IMR-90 (cell line): ENCODE measurements around the gene MED4. TPM values are rescaled to one million over a fixed set of nuclear protein-coding genes. Genes with fewer than 3 reads are reported as not detected.

Experiments
- ATAC-seq: fragments of 200-7000 bp; cut with Tn5 transposase; 2 replicates; pipeline ENCODE4 v1.9.1; 2020; ENCODE audit warnings: low read depth, mild to moderate bottlenecking, moderate library complexity
- BruUV-seq: library from RNA; stranded (reverse); fragments of 400-500 nt; replicated peaks from 2 replicates; lab custom pipeline; 2021; lab: Mats Ljungman, UMichigan
- CTCF ChIA-PET: fragments of 300-600 bp; formaldehyde crosslinking; extraction: SDS; loops from one replicate; lab custom pipeline; 2021; ENCODE audit warnings: antibody characterized with exemption; lab: Yijun Ruan, JAX
- POLR2A ChIA-PET: fragments of 300-600 bp; sonication (Branson Sonifier 250); formaldehyde crosslinking; loops from one replicate; lab custom pipeline; 2022; ENCODE audit warnings: antibody characterized with exemption; ENCODE audit not compliant: unreplicated experiment; lab: Charles Lee
- DNase-seq: peaks from one replicate; pipeline ENCODE4 v3.0.0; 2013
- H2AFZ ChIP-seq: replicated peaks from 2 replicates; pipeline ENCODE3; 2013; ENCODE audit warnings: low read length, mild to moderate bottlenecking; ENCODE audit not compliant: poor library complexity
- H2AK5ac ChIP-seq: 2 replicates; pipeline ENCODE4 v1.6.1; 2013; ENCODE audit warnings: low read depth, low read length, inconsistent platforms
- H2AK9ac ChIP-seq: replicated peaks from 2 replicates; pipeline ENCODE3; 2013; ENCODE audit warnings: mild to moderate bottlenecking, low read depth, low read length, moderate library complexity; ENCODE audit not compliant: poor library complexity
- H2BK120ac ChIP-seq: 2 replicates; pipeline ENCODE4 v1.6.1; 2013; ENCODE audit warnings: low read depth, low read length, inconsistent platforms
- H2BK15ac ChIP-seq: 3 replicates; pipeline ENCODE4 v1.6.1; 2013; ENCODE audit warnings: low read depth, low read length, inconsistent platforms
- H2BK20ac ChIP-seq: 2 replicates; pipeline ENCODE4 v1.6.1; 2013; ENCODE audit warnings: low read depth, mild to moderate bottlenecking, inconsistent platforms, low read length, moderate library complexity
- H2BK5ac ChIP-seq: 2 replicates; pipeline ENCODE4 v1.6.1; 2013; ENCODE audit warnings: mild to moderate bottlenecking, low read depth, low read length, inconsistent platforms; ENCODE audit not compliant: poor library complexity, severe bottlenecking
- H3K14ac ChIP-seq: replicated peaks from 2 replicates; pipeline ENCODE4 v1.6.1; 2013; ENCODE audit warnings: low read depth, low read length, inconsistent platforms
- H3K18ac ChIP-seq: 2 replicates; pipeline ENCODE4 v1.6.1; 2013; ENCODE audit warnings: low read depth, low read length, control low read depth
- H3K23ac ChIP-seq: 2 replicates; pipeline ENCODE4 v1.6.1; 2013; ENCODE audit warnings: low read depth, low read length, inconsistent platforms
- H3K27ac ChIP-seq: 2 replicates; pipeline ENCODE4 v1.5.1; 2013; ENCODE audit warnings: mild to moderate bottlenecking, control low read depth, low read length; ENCODE audit not compliant: insufficient read depth
- H3K27me3 ChIP-seq: 2 replicates; pipeline ENCODE4 v1.6.1; 2013; ENCODE audit warnings: low read length; ENCODE audit not compliant: control insufficient read depth, insufficient read depth
- H3K36me3 ChIP-seq: 2 replicates; pipeline ENCODE4 v1.6.1; 2013; ENCODE audit warnings: low read length, mixed read lengths; ENCODE audit not compliant: control insufficient read depth, insufficient read depth
- H3K4ac ChIP-seq: 2 replicates; pipeline ENCODE4 v1.6.1; 2013; ENCODE audit warnings: low read depth, low read length, inconsistent platforms
- H3K4me1 ChIP-seq: 2 replicates; pipeline ENCODE4 v1.6.1; 2013; ENCODE audit warnings: low read length, mixed read lengths; ENCODE audit not compliant: control insufficient read depth, insufficient read depth
- H3K4me2 ChIP-seq: 2 replicates; pipeline ENCODE4 v1.6.1; 2013; ENCODE audit warnings: low read depth, mild to moderate bottlenecking, control low read depth, low read length, moderate library complexity
- H3K4me3 ChIP-seq: 2 replicates; pipeline ENCODE4 v1.5.1; 2013; ENCODE audit warnings: low read depth, mild to moderate bottlenecking, control low read depth, low read length, moderate library complexity; ENCODE audit not compliant: insufficient read depth
- H3K56ac ChIP-seq: 2 replicates; pipeline ENCODE4 v1.6.1; 2013; ENCODE audit warnings: low read length, inconsistent platforms; ENCODE audit not compliant: insufficient read depth; ENCODE audit errors: extremely low read depth
- H3K79me1 ChIP-seq, 2 experiments: 2 replicates each; pipeline ENCODE4 v1.6.1; 2013; ENCODE audit warnings: low read length in 2 of 2, inconsistent platforms in 1 of 2, low read depth in 1 of 2
- H3K9ac ChIP-seq: 2 replicates; pipeline ENCODE4 v1.6.1; 2013; ENCODE audit warnings: low read depth, low read length, control low read depth
- H3K9me1 ChIP-seq: 2 replicates; pipeline ENCODE4 v1.6.1; 2013; ENCODE audit warnings: low read length, inconsistent platforms; ENCODE audit not compliant: insufficient read depth
- H3K9me3 ChIP-seq: 2 replicates; pipeline ENCODE4 v1.6.1; 2013; ENCODE audit warnings: low read length; ENCODE audit not compliant: control insufficient read depth, insufficient read depth
- H4K20me1 ChIP-seq: 2 replicates; pipeline ENCODE4 v1.6.1; 2013; ENCODE audit warnings: low read length, inconsistent platforms; ENCODE audit not compliant: insufficient read depth
- H4K5ac ChIP-seq: 2 replicates; pipeline ENCODE4 v1.6.1; 2013; ENCODE audit warnings: mild to moderate bottlenecking, low read depth, low read length, control low read depth
- H4K8ac ChIP-seq, 2 experiments: 2 replicates each; pipeline ENCODE4 v1.6.1; 2013; ENCODE audit warnings: low read depth in 2 of 2, low read length in 2 of 2, control low read depth in 1 of 2, inconsistent platforms in 1 of 2
- H4K91ac ChIP-seq: 2 replicates; pipeline ENCODE4 v1.6.1; 2013; ENCODE audit warnings: low read depth, low read length, inconsistent platforms; ENCODE audit not compliant: insufficient read depth
- BHLHE40 ChIP-seq: fragments of 150-350 bp; IDR thresholded peaks from 2 replicates; pipeline ENCODE4 v1.6.1; 2016; ENCODE audit warnings: mild to moderate bottlenecking, low read depth, low read length
- CEBPB ChIP-seq: IDR thresholded peaks from 2 replicates; pipeline ENCODE4 v1.6.1; 2012; ENCODE audit warnings: low read depth, low read length, improper control_type of control experiment
- CHD1 ChIP-seq: IDR thresholded peaks from 2 replicates; pipeline ENCODE4 v1.6.1; 2012; ENCODE audit warnings: low read depth, low read length, improper control_type of control experiment
- ELK1 ChIP-seq: fragments of 150-350 bp; IDR thresholded peaks from 2 replicates; pipeline ENCODE4 v1.6.1; 2016; ENCODE audit warnings: low read depth, mild to moderate bottlenecking, low read length, moderate library complexity, borderline replicate concordance
- FOS ChIP-seq: fragments of 150-350 bp; IDR thresholded peaks from 2 replicates; pipeline ENCODE4 v1.6.1; 2016; ENCODE audit warnings: low read depth, low read length
- MAFK ChIP-seq: IDR thresholded peaks from 2 replicates; pipeline ENCODE4 v1.6.1; 2012; ENCODE audit warnings: low read depth, low read length, improper control_type of control experiment
- MXI1 ChIP-seq: IDR thresholded peaks from 2 replicates; pipeline ENCODE4 v1.6.1; 2012; ENCODE audit warnings: low read depth, mild to moderate bottlenecking, low read length, moderate library complexity, borderline replicate concordance
- NFE2L2 ChIP-seq: fragments of 150-350 bp; IDR thresholded peaks from 2 replicates; pipeline ENCODE4 v1.6.1; 2016; ENCODE audit warnings: low read depth, mild to moderate bottlenecking, low read length
- POLR2A ChIP-seq: IDR thresholded peaks from 2 replicates; pipeline ENCODE4 v1.6.1; 2012; ENCODE audit warnings: mild to moderate bottlenecking, low read depth, low read length
- RFX5 ChIP-seq: IDR thresholded peaks from 2 replicates; pipeline ENCODE4 v1.8.0; 2012; ENCODE audit warnings: low read depth, mild to moderate bottlenecking, low read length, moderate library complexity
- SMC3 ChIP-seq: fragments of 150-350 bp; IDR thresholded peaks from 2 replicates; pipeline ENCODE4 v1.6.1; 2016; ENCODE audit warnings: low read depth, mild to moderate bottlenecking, antibody characterized with exemption, low read length, moderate library complexity
- WGBS, 2 experiments: methylation state at CpG; one replicate each; pipeline versions ENCODE4 v1.1.5 to v1.1.7; 2013; ENCODE audit warnings: missing lambda C conversion rate in 2 of 2; ENCODE audit not compliant: insufficient read length in 1 of 2; ENCODE audit errors: extremely low coverage in 2 of 2; 5-methylcytosine and 5-hydroxymethylcytosine counted together
- dilution Hi-C: fragments of 300-500 bp; cut with HindIII; formaldehyde crosslinking; loops from one replicate; pipeline ENCODE4 v1.14.3; 2018; ENCODE audit warnings: low sequenced_read_pairs; ENCODE audit not compliant: unreplicated experiment
- in situ Hi-C: fragments of 300-500 bp; cut with MboI; formaldehyde crosslinking; loops from 3 replicates; pipeline ENCODE4 v1.14.3; 2019; ENCODE audit warnings: low sequenced_read_pairs, inconsistent platforms, mixed read lengths
- intact Hi-C: fragments of 100-400 bp; cut with micrococcal nuclease; formaldehyde crosslinking; loops from 2 replicates; pipeline ENCODE4 v1.10.0; 2022
- polyA plus RNA-seq, 3 experiments: library from polyadenylated mRNA; depleted of rRNA; stranded (reverse); fragments of >200 nt; gene quantifications; 2 replicates each; pipeline ENCODE4 v1.2.3, GENCODE V29; 2012; ENCODE audit warnings: low replicate concordance in 1 of 3
- total RNA-seq: library from RNA; depleted of rRNA; stranded (reverse); fragments of >200 nt; gene quantifications from 2 replicates; pipeline ENCODE4 v1.2.3, GENCODE V29; 2012
- TF ChIP-seq, protein P1 (sequence below): fragments of 150-350 bp; IDR thresholded peaks from 2 replicates; pipeline ENCODE4 v1.6.1; 2017; ENCODE audit warnings: mild to moderate bottlenecking, antibody characterized with exemption, low read length, low read depth
- TF ChIP-seq, protein P2 (sequence below): conservative IDR thresholded peaks from 2 replicates; pipeline ENCODE4 v1.5.1; 2012; ENCODE audit warnings: mild to moderate bottlenecking, low read depth, low read length, improper control_type of control experiment

The MED4 gene
- total and polyA plus RNA-seq, 2 of the 4 experiments (the other 2 are of a cell fraction) = 25.3 to 40.5 TPM

GRCh38 chr13:48054601-48055000 is 40.3 kb downstream of the MED4 start:
- Histone ChIP-seq H2BK20ac (no peak overlapping the region), H2AK9ac (no peak overlapping the region), H3K36me3 (peaks cover 11% of the 10 kb centered on the region), H2BK5ac (no peak overlapping the region), H3K4me2 (no peak overlapping the region), H3K4me1 (no peaks in the 10 kb centered on the region), H2BK15ac (no peak overlapping the region), H3K18ac (no peak overlapping the region), H3K9me1 (no peaks in the 10 kb centered on the region; the same call in 1 of the 2 replicates), H4K8ac (no peak overlapping the region), H3K9me3 (no peaks in the 10 kb centered on the region), H3K56ac (no peak overlapping the region), H3K27me3 (no peaks in the 10 kb centered on the region), H4K91ac (no peak overlapping the region), H4K5ac (no peak overlapping the region), H3K4me3 (no peak overlapping the region), H4K20me1 (no peaks in the 10 kb centered on the region), H2AK5ac (no peak overlapping the region), H3K14ac (no peak overlapping the region), H3K23ac (no peak overlapping the region), H3K9ac (no peak overlapping the region), H3K4ac (no peak overlapping the region), H3K79me1 (0 out of 4 replicates have a peak, but pooled peaks cover 0 to 2% of the 10 kb centered on the region in 2 experiments), H2AFZ (no peak overlapping the region), H3K27ac (no peak overlapping the region), H2BK120ac (no peak overlapping the region)
- intact Hi-C loops = no loop called here
- ATAC-seq (no peak), DNase-seq (no peak)
- ChIA-PET CTCF (no interaction called here), POLR2A (no interaction called here)
- dilution Hi-C loops = no loop called here
- TF ChIP-seq, protein P1, sequence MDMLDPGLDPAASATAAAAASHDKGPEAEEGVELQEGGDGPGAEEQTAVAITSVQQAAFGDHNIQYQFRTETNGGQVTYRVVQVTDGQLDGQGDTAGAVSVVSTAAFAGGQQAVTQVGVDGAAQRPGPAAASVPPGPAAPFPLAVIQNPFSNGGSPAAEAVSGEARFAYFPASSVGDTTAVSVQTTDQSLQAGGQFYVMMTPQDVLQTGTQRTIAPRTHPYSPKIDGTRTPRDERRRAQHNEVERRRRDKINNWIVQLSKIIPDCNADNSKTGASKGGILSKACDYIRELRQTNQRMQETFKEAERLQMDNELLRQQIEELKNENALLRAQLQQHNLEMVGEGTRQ = no peak
- TF ChIP-seq MXI1 = no peak
- no peak for TF ChIP-seq CEBPB
- no peak for TF ChIP-seq BHLHE40
- no peak for TF ChIP-seq MAFK
- TF ChIP-seq, protein P2, sequence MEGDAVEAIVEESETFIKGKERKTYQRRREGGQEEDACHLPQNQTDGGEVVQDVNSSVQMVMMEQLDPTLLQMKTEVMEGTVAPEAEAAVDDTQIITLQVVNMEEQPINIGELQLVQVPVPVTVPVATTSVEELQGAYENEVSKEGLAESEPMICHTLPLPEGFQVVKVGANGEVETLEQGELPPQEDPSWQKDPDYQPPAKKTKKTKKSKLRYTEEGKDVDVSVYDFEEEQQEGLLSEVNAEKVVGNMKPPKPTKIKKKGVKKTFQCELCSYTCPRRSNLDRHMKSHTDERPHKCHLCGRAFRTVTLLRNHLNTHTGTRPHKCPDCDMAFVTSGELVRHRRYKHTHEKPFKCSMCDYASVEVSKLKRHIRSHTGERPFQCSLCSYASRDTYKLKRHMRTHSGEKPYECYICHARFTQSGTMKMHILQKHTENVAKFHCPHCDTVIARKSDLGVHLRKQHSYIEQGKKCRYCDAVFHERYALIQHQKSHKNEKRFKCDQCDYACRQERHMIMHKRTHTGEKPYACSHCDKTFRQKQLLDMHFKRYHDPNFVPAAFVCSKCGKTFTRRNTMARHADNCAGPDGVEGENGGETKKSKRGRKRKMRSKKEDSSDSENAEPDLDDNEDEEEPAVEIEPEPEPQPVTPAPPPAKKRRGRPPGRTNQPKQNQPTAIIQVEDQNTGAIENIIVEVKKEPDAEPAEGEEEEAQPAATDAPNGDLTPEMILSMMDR = no peak
- no peak for TF ChIP-seq FOS
- no peak for TF ChIP-seq CHD1
- TF ChIP-seq ELK1 = no peak
- TF ChIP-seq SMC3 = no peak
- no peak for TF ChIP-seq RFX5
- no peak for TF ChIP-seq POLR2A
- TF ChIP-seq NFE2L2 = no peak
- WGBS, 2 experiments = no CpG with 5 or more reads among the region's 6 CpGs
- TSS peak; percentile 5 for BruUV-seq
- in situ Hi-C loops = no loop called here
